Lung (tissue), 12 donors: Measurements from ENCODE around the gene CHERP. TPM values are rescaled to one million over a fixed set of nuclear protein-coding genes. Genes with fewer than 3 reads are reported as not detected.
A peak's percentile ranks its signal among the peaks of the same experiment; 100 is the strongest.

Experiments used
- ATAC-seq: fragments of 200-7000 bp; cut with Tn5 transposase; one replicate; pipeline ENCODE4 v1.9.1; 2020; ENCODE audit warnings: moderate number of reproducible peaks; ENCODE audit not compliant: insufficient read depth, low FRiP score
- DNase-seq, 3 donors: peaks; one replicate each; pipeline ENCODE4 v3.0.0-alpha.2; 2013 to 2017
- H3K27ac ChIP-seq, 2 donors: one replicate each; pipeline ENCODE4 v1.5.1; 2013; ENCODE audit warnings: mild to moderate bottlenecking in 2 of 2, moderate library complexity in 2 of 2, control low read depth in 1 of 2, inconsistent platforms in 1 of 2, low read depth in 1 of 2, low read length in 1 of 2
- H3K27me3 ChIP-seq, 3 donors: one replicate each; pipeline ENCODE4 v1.5.1; 2013; ENCODE audit warnings: low read length in 2 of 3; ENCODE audit not compliant: control insufficient read depth in 3 of 3, insufficient read depth in 3 of 3
- H3K36me3 ChIP-seq, 4 donors: one replicate each; pipeline ENCODE4 v1.5.1; 2013; ENCODE audit warnings: low read length in 4 of 4, mild to moderate bottlenecking in 1 of 4, moderate library complexity in 1 of 4; ENCODE audit not compliant: control insufficient read depth in 4 of 4, insufficient read depth in 4 of 4
- H3K4me1 ChIP-seq, 5 donors: one replicate each; pipeline ENCODE4 v1.5.1; 2013; ENCODE audit warnings: low read length in 5 of 5, mild to moderate bottlenecking in 2 of 5, moderate library complexity in 1 of 5; ENCODE audit not compliant: control insufficient read depth in 5 of 5, insufficient read depth in 5 of 5
- H3K4me3 ChIP-seq: one replicate; pipeline ENCODE4 v1.5.1; 2013; ENCODE audit warnings: mild to moderate bottlenecking, control low read depth, moderate library complexity
- H3K9ac ChIP-seq, 2 donors: one replicate each; pipeline ENCODE4 v1.5.1; 2013; ENCODE audit warnings: low read length in 2 of 2, control low read depth in 1 of 2; ENCODE audit not compliant: insufficient read depth in 1 of 2
- H3K9me3 ChIP-seq, 4 donors: one replicate each; pipeline ENCODE4 v1.5.1; 2013; ENCODE audit warnings: low read length in 3 of 4, mild to moderate bottlenecking in 1 of 4, moderate library complexity in 1 of 4; ENCODE audit not compliant: control insufficient read depth in 4 of 4, insufficient read depth in 3 of 4
- CTCF ChIP-seq: IDR thresholded peaks from 2 replicates; pipeline ENCODE4 v1.5.1; 2012; ENCODE audit warnings: mild to moderate bottlenecking; ENCODE audit errors: control extremely low read depth, extremely low read depth
- WGBS, 2 donors: extraction: QIAGEN DNeasy Blood & Tissue Kit; methylation state at CpG; one replicate each; pipeline ENCODE4 v1.1.7; 2013; 5-methylcytosine and 5-hydroxymethylcytosine counted together
- polyA plus RNA-seq, 2 donors: library from polyadenylated mRNA; stranded (reverse); fragments of 200-250 nt; gene quantifications; one replicate each; pipeline ENCODE4 v1.2.1, GENCODE V29; 2013
- total RNA-seq, 2 donors: library from RNA; depleted of rRNA in 1 of 2; stranded (reverse); fragments of >200 nt in 1 of 2; gene quantifications; one replicate each; pipeline ENCODE4 v1.2.1, GENCODE V29; 2014 to 2021
- donor health status: control.
- donor health status: control.
- donor health status: Bipolar disorder and iron deficiency.
- donor health status: healthy.
- donor health status: DM: yes; HTN: yes; CAD: no.

CHERP gene
- total and polyA plus RNA-seq, 4 donors = 19.5 to 30.9 (median 23.3) TPM

- Histone ChIP-seq H3K4me1 (peaks cover 8 to 37% (median 10%) of the 10 kb centered on the region in 5 donors), H3K36me3 (peaks cover 0 to 21% (median 3%) of the 10 kb centered on the region in 4 donors), H3K27me3 (no peaks in the 10 kb centered on the region), H3K9ac (no peak overlapping the region), H3K27ac (peak overlapping the region in 1 of 2 donors; percentile 37), H3K4me3 (no peak overlapping the region), H3K9me3 (no peaks in the 10 kb centered on the region)
- no peak for TF ChIP-seq CTCF
- 83 to 90% methylated on average over 12 of the region's 12 CpGs for WGBS, 2 donors
- DNase-seq (no peak), ATAC-seq (no peak)
Measured at GRCh38 chr19:16581145-16581970, 39.1 kb upstream of the CHERP start.

- Histone ChIP-seq H3K9ac (no peak overlapping the region), H3K4me1 (peaks cover 3 to 27% (median 9%) of the 10 kb centered on the region in 5 donors), H3K27ac (no peak overlapping the region), H3K27me3 (no peaks in the 10 kb centered on the region), H3K9me3 (no peaks in the 10 kb centered on the region), H3K4me3 (no peak overlapping the region), H3K36me3 (peaks cover 0 to 33% (median 3%) of the 10 kb centered on the region in 4 donors)
- DNase-seq = no peak
- no peak for ATAC-seq
- no peak for TF ChIP-seq CTCF
- 52 to 69% methylated on average over 4 of the region's 4 CpGs for WGBS, 2 donors
Measured at GRCh38 chr19:16579381-16579780, 37.1 kb upstream of the CHERP start.

- no peak overlapping the region for H3K27ac ChIP-seq
Measured at GRCh38 chr19:16577531-16577985, 35.3 kb upstream of the CHERP start.

More at GRCh38 chr19:16577531-16577985, 35.3 kb upstream of the CHERP start:
- H3K36me3 ChIP-seq = peaks cover 0 to 33% (median 3%) of the 10 kb centered on the region in 4 donors
- H3K9ac ChIP-seq = no peak overlapping the region
- ATAC-seq = no peak
- no peaks in the 10 kb centered on the region for H3K9me3 ChIP-seq
- 83% methylated on average over 17 of the region's 17 CpGs for WGBS, 2 donors
- no peaks in the 10 kb centered on the region for H3K27me3 ChIP-seq
- H3K4me1 ChIP-seq = peaks cover 2 to 17% (median 8%) of the 10 kb centered on the region in 5 donors
- TF ChIP-seq CTCF = no peak
- no peak overlapping the region for H3K4me3 ChIP-seq
- DNase-seq = no peak
